Activated CD8-positive, alpha-beta T cell treated with anti-CD3 and anti-CD28 coated beads for 36 hours (primary cell): ENCODE results near the gene HK2. TPM values are rescaled to one million over a fixed set of nuclear protein-coding genes. Genes with fewer than 3 reads are reported as not detected.

Experiments used
- ATAC-seq: fragments of 200-7000 bp; cut with Tn5 transposase; one replicate; pipeline ENCODE4 v1.10.0; 2021; ENCODE audit warnings: mild to moderate bottlenecking, moderate library complexity
- CTCF ChIA-PET: fragments of 350-600 bp; sonication (Branson Sonifier 250); formaldehyde crosslinking; loops from one replicate; lab custom pipeline; 2021; ENCODE audit warnings: antibody characterized with exemption; lab: Charles Lee
- POLR2A ChIA-PET: fragments of 350-600 bp; sonication (Branson Sonifier 250); formaldehyde crosslinking; loops from one replicate; lab custom pipeline; 2021; ENCODE audit warnings: antibody characterized with exemption; lab: Charles Lee
- DNase-seq: peaks from one replicate; pipeline ENCODE4 v3.0.0-alpha.2; 2020
- H3K27ac Mint-ChIP-seq: one replicate; pipeline ENCODE4 v1.8.0; 2021; ENCODE audit warnings: mild to moderate bottlenecking, mixed read lengths
- H3K27me3 Mint-ChIP-seq: one replicate; pipeline ENCODE4 v1.8.0; 2021; ENCODE audit warnings: mixed read lengths
- H3K36me3 Mint-ChIP-seq: one replicate; pipeline ENCODE4 v1.8.0; 2021; ENCODE audit warnings: low read depth, mixed read lengths
- H3K4me1 Mint-ChIP-seq: one replicate; pipeline ENCODE4 v1.8.0; 2021; ENCODE audit warnings: low read depth, mixed read lengths
- H3K4me3 Mint-ChIP-seq: one replicate; pipeline ENCODE4 v1.8.0; 2021; ENCODE audit warnings: mild to moderate bottlenecking, moderate library complexity, mixed read lengths
- H3K9me3 Mint-ChIP-seq: one replicate; pipeline ENCODE4 v1.8.0; 2021; ENCODE audit warnings: mixed read lengths
- intact Hi-C: fragments of 100-400 bp; cut with micrococcal nuclease; formaldehyde crosslinking; loops from one replicate; pipeline ENCODE4 v1.10.0; 2022
- total RNA-seq, 2 experiments: library from RNA; stranded (reverse); gene quantifications; one replicate each; pipeline ENCODE4 v1.2.3, GENCODE V29; 2021
- TF ChIP-seq, protein P1 (sequence below): fragments of 200-600 bp; IDR thresholded peaks from one replicate; pipeline ENCODE4 v1.8.0; 2022; ENCODE audit warnings: antibody characterized with exemption, mild to moderate bottlenecking

The HK2 gene
- total RNA-seq, 2 experiments from 2014 or later: 121 to 124 TPM

GRCh38 chr2:74835831-74836674, 2.1 kb downstream of the HK2 start:
- Mint-ChIP-seq H3K27ac (peak overlapping the region; percentile 48), H3K4me1 (peaks cover 59% of the 10 kb centered on the region), H3K36me3 (peaks cover 55% of the 10 kb centered on the region), H3K4me3 (peak overlapping the region; percentile 95), H3K9me3 (peaks cover 2% of the 10 kb centered on the region), H3K27me3 (peaks cover 3% of the 10 kb centered on the region)
- ChIA-PET CTCF (interaction anchor here (0.6 to 4.5 kb wide), 13 partner anchors 8 to 142 kb away, joined by 3 to 35 read pairs (median 5); no protein-coding TSS in a partner anchor), POLR2A (interaction anchor here (0.9 to 2.6 kb wide), 6 partner anchors 8 to 43 kb away, joined by 3 to 11 read pairs (median 3); no protein-coding TSS in a partner anchor)
- intact Hi-C loops: no loop called here
- TF ChIP-seq, protein P1, sequence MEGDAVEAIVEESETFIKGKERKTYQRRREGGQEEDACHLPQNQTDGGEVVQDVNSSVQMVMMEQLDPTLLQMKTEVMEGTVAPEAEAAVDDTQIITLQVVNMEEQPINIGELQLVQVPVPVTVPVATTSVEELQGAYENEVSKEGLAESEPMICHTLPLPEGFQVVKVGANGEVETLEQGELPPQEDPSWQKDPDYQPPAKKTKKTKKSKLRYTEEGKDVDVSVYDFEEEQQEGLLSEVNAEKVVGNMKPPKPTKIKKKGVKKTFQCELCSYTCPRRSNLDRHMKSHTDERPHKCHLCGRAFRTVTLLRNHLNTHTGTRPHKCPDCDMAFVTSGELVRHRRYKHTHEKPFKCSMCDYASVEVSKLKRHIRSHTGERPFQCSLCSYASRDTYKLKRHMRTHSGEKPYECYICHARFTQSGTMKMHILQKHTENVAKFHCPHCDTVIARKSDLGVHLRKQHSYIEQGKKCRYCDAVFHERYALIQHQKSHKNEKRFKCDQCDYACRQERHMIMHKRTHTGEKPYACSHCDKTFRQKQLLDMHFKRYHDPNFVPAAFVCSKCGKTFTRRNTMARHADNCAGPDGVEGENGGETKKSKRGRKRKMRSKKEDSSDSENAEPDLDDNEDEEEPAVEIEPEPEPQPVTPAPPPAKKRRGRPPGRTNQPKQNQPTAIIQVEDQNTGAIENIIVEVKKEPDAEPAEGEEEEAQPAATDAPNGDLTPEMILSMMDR: peak; percentile 82
- DNase-seq (no peak), ATAC-seq (peak; percentile 12)

GRCh38 chr2:74836675-74837401, 2.9 kb downstream of the HK2 start:
- H3K4me1 Mint-ChIP-seq: peaks cover 63% of the 10 kb centered on the region
- H3K36me3 Mint-ChIP-seq: peaks cover 62% of the 10 kb centered on the region
- H3K27ac Mint-ChIP-seq: no peak overlapping the region
- intact Hi-C loops: no loop called here
- peak overlapping the region; percentile 95 for H3K4me3 Mint-ChIP-seq
- H3K27me3 Mint-ChIP-seq: no peaks in the 10 kb centered on the region
- peaks cover 2% of the 10 kb centered on the region for H3K9me3 Mint-ChIP-seq
- ChIA-PET CTCF (interaction anchor here (0.6 to 4.5 kb wide), 12 partner anchors 9 to 143 kb away, joined by 3 to 35 read pairs (median 5); no protein-coding TSS in a partner anchor), POLR2A (interaction anchor here (1.0 to 1.1 kb wide), 2 partner anchors 24 to 26 kb away, joined by 3 read pairs; no protein-coding TSS in a partner anchor)
- DNase-seq (no peak), ATAC-seq (no peak)
- TF ChIP-seq, protein P1: peak; percentile 62

DNA sequence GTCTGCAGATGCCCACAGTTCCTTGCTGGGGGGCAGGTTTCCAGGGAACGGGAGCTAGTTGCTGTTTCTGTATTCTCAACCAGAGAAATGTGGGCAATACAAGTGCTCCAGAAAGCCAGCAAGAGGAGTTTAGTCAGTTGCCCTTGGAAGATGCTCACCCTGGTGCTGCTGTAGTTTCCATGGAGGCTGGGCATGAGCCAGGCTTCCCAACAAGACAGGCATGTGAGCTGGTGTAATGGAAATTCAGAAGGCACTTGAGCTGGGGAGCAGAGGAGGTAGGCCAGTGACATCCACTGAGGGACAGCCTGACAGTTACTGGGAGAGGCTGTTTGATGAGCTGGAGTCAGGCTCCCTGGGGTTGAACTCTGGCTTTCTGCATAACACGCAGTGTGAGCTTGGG, 7.7 kb downstream of the HK2 start:
- H3K36me3 Mint-ChIP-seq: peaks cover 63% of the 10 kb centered on the region
- ATAC-seq (no peak), DNase-seq (no peak)
- H3K9me3 Mint-ChIP-seq: peaks cover 2% of the 10 kb centered on the region
- TF ChIP-seq, protein P1: no peak
- peaks cover 84% of the 10 kb centered on the region for H3K4me1 Mint-ChIP-seq
- ChIA-PET POLR2A (interaction anchor here (0.6 kb wide), 1 partner anchor 119 kb away, joined by 3 read pairs; no protein-coding TSS in a partner anchor), CTCF (interaction anchor here (0.8 kb wide), 1 partner anchor 34 kb away, joined by 3 read pairs; no protein-coding TSS in a partner anchor)
- intact Hi-C loops: no loop called here
- no peak overlapping the region for H3K27ac Mint-ChIP-seq
- no peaks in the 10 kb centered on the region for H3K27me3 Mint-ChIP-seq
- H3K4me3 Mint-ChIP-seq: no peak overlapping the region

- Mint-ChIP-seq H3K27ac (peak overlapping the region; percentile 64), H3K4me1 (peaks cover 87% of the 10 kb centered on the region), H3K27me3 (no peaks in the 10 kb centered on the region), H3K4me3 (peak overlapping the region; percentile 35), H3K36me3 (peaks cover 52% of the 10 kb centered on the region), H3K9me3 (peaks cover 2% of the 10 kb centered on the region)
- no peak for ATAC-seq
- ChIA-PET CTCF (interaction anchor here (1.2 to 1.4 kb wide), 2 partner anchors 128 to 153 kb away, joined by 3 to 4 read pairs; no protein-coding TSS in a partner anchor), POLR2A (interaction anchor here (0.6 to 2.2 kb wide), 2 partner anchors 9 to 11 kb away, joined by 5 to 11 read pairs; partner anchors contain the start of gene HK2)
- TF ChIP-seq, protein P1: no peak
- DNase-seq: no peak
- intact Hi-C loops: no loop called here
These were observed 9.5 kb downstream of the HK2 start for GRCh38 chr2:74843433-74843832.
